ENCODE data around the gene HOXA6. TPM values are rescaled to one million over a fixed set of nuclear protein-coding genes. Genes with fewer than 3 reads are reported as not detected.

Gene HOXA6
- total RNA-seq, 1 donor from 2014 or later = 15.3 TPM

DNA sequence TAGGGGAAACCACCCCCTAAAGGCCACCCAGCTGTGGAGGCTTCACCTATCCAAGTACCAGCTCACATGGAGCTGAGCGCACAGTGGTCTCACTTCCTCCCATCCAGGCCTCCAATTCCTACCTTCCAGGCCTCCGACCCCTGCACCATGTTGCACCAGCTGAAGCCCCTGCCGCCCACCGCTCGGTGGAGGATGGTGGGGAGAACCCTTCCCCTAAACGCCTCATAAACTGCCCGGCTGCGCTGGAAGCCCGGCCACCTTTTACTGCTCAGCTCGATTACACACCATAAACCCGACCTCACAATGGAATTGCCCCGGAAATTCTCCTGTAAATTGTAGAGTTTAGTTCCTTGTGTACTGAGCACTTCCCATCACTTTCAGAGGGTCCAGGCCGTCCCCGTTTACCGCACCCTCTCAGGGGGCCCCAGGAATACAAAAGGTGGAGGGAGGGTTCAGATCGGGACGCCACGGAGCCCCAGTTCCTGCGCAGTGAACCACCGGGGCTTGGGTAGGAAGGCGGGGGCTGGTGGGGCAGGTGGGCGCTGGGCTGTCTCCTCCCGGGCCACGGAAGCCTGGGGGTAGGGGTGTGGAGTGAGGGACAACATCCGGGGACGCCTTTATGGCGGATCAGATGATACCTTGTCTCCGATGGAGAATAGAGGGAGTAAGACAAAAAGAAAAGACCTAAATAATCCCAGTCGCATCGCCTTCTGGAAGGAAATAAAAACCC is 10.3 kb upstream of the HOXA6 start:
- peak in 1 of 2 donors; percentile 63 for DNase-seq (ENCODE audit: low spot score in 2 of 2)
- intact Hi-C loops (cut with DNase I) = loop anchor here (5.0 kb wide), 1 partner anchor 1301 kb away; no protein-coding TSS in a partner anchor
- H3K36me3 ChIP-seq = no peaks in the 10 kb centered on the region
- no peaks in the 10 kb centered on the region for H3K9me3 ChIP-seq
- H3K4me1 ChIP-seq = peaks cover 3 to 6% of the 10 kb centered on the region in 2 donors
- H3K27me3 ChIP-seq = no peaks in the 10 kb centered on the region
- no peak overlapping the region for H3K27ac ChIP-seq
- TF ChIP-seq, protein P1, sequence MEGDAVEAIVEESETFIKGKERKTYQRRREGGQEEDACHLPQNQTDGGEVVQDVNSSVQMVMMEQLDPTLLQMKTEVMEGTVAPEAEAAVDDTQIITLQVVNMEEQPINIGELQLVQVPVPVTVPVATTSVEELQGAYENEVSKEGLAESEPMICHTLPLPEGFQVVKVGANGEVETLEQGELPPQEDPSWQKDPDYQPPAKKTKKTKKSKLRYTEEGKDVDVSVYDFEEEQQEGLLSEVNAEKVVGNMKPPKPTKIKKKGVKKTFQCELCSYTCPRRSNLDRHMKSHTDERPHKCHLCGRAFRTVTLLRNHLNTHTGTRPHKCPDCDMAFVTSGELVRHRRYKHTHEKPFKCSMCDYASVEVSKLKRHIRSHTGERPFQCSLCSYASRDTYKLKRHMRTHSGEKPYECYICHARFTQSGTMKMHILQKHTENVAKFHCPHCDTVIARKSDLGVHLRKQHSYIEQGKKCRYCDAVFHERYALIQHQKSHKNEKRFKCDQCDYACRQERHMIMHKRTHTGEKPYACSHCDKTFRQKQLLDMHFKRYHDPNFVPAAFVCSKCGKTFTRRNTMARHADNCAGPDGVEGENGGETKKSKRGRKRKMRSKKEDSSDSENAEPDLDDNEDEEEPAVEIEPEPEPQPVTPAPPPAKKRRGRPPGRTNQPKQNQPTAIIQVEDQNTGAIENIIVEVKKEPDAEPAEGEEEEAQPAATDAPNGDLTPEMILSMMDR (IDR thresholded peaks at IDR 0.05) = no peak
- H3K4me3 ChIP-seq = no peak overlapping the region

DNA sequence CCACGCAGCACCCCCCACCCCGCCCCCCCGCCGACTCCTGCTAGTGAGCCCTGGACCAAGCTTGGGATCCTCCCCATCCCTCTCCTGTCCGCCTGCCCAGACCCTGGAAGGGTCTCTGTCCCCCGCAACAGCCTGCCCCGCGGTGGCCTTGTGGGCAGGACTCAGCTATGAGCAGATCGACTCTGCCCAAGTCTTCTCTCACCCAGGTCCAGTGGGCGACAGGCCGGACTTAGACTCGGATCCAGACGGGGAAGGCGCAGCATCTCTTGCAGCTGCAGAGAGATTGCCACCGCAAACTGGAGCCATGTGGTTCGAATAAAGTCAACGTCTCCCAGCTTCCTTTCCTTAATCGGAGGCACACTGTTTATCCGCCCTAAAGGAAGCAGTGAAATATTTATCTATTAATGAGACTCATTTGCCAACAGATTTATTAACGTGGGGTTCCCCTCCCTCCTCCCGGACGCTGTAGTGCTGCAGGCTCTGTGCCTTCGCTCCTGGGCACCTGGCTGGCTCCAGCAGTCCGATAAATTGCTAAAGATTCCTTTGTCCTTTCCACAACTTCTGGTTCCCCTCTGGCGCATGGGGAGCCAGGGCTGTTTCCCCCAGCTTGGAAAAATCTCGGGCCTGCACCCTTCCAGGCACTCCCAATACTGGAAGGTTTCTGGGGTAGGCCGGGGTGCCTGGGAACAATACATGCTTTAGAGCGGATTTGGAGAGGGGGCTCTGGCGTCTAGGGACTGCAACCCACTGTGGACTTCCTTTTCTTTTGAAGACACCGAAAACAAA is 9.5 kb upstream of the HOXA6 start:
- peaks cover 3 to 11% of the 10 kb centered on the region in 2 donors for H3K4me1 ChIP-seq
- peak overlapping the region; percentile 64 to 82 for H3K4me3 ChIP-seq
- TF ChIP-seq, protein P1 (IDR thresholded peaks at IDR 0.05) = no peak
- H3K9me3 ChIP-seq = no peaks in the 10 kb centered on the region
- H3K36me3 ChIP-seq = no peaks in the 10 kb centered on the region
- intact Hi-C loops (cut with DNase I) = loop anchor here (5.0 kb wide), 1 partner anchor 1300 kb away; no protein-coding TSS in a partner anchor
- H3K27ac ChIP-seq = peak overlapping the region; percentile 68 to 73
- DNase-seq (ENCODE audit: low spot score in 2 of 2) = peak in 1 of 2 donors; percentile 64
- H3K27me3 ChIP-seq = no peaks in the 10 kb centered on the region

DNA sequence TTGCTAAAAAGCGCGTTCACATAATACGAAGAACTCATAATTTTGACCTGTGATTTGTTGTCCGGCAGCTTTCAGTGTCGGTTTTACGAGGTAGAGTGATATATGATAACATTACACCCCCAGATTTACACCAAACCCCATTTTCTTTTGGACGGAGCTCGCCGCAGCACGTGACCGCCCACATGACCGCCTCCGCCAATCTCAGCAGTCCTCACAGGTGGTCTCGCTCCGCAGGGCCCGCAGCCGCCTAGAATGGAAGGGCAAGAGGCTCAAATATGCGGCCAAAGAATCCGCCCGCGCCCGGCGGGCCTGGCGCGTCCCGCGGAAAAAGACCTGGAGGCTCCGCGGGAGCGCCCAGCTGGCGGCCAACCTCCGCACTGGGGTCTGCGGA is 8.9 kb upstream of the HOXA6 start, which contains the start of gene HOXA7:
Gene HOXA7 (minus strand): TSS at position 168 of the 391 bp plus-strand sequence. CDS start 130 bp downstream, at position 38.
- intact Hi-C loops (cut with DNase I) = loop anchor here (5.0 kb wide), 1 partner anchor 1299 kb away; no protein-coding TSS in a partner anchor
- H3K4me1 ChIP-seq = peaks cover 3 to 11% of the 10 kb centered on the region in 2 donors
- DNase-seq (ENCODE audit: low spot score in 2 of 2) = peak in 1 of 2 donors; percentile 80
- TF ChIP-seq, protein P1 (IDR thresholded peaks at IDR 0.05) = no peak
- H3K27me3 ChIP-seq = no peaks in the 10 kb centered on the region
- H3K27ac ChIP-seq = peak within 1 kb of the TSS; percentile 68 to 73
- H3K4me3 ChIP-seq = peak within 1 kb of the TSS; percentile 64 to 82
- no peaks in the 10 kb centered on the region for H3K36me3 ChIP-seq
- H3K9me3 ChIP-seq = no peaks in the 10 kb centered on the region

DNA sequence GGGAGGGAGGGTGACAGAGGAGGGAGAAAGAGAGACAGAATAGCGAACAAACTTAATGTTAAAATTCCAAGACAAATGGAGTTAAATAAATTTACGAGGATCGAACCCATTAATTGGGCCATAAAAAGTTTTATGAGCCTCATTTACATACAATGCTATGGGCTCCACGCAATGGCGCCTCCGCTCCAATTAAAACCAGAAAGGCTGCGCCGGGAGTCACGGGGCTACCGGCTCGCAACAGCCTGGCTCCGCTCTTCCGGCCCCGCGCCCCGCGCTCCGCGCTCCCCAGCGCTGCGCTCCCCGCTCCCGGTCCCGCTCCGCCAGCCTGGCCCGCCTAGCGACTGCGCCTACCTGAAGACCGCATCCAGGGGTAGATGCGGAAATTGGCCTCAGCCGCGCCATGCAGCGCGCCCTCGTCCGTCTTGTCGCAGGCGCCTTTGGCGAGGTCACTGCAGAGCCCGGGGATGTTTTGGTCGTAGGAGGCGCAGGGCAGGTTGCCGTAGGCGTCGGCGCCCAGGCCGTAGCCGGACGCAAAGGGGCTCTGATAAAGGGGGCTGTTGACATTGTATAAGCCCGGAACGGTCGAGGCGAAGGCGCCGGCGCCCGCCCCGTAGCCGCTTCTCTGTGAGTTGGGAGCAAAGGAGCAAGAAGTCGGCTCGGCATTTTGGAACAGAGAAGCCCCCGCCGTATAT is 8.4 kb upstream of the HOXA6 start:
- DNase-seq (ENCODE audit: low spot score in 2 of 2) = peak in 1 of 2 donors; percentile 65
- TF ChIP-seq, protein P1 (IDR thresholded peaks at IDR 0.05) = no peak
- Histone ChIP-seq H3K4me3 (peak overlapping the region; percentile 64 to 82), H3K4me1 (peaks cover 3 to 15% of the 10 kb centered on the region in 2 donors), H3K27me3 (no peaks in the 10 kb centered on the region), H3K9me3 (no peaks in the 10 kb centered on the region), H3K36me3 (no peaks in the 10 kb centered on the region), H3K27ac (peak overlapping the region; percentile 68 to 73)
- intact Hi-C loops (cut with DNase I) = loop anchor here (5.0 kb wide), 1 partner anchor 1299 kb away; no protein-coding TSS in a partner anchor

All from ascending aorta (tissue), 2 donors.